Upper lobe of left lung (tissue), 6 donors: ENCODE results near the gene BDKRB1. TPM values are rescaled to one million over a fixed set of nuclear protein-coding genes. Genes with fewer than 3 reads are reported as not detected.

Experiments used
- ATAC-seq, 2 donors: fragments of 200-7000 bp; cut with Tn5 transposase; one replicate each; pipeline ENCODE4 v1.9.1; 2022; ENCODE audit warnings: mild to moderate bottlenecking in 2 of 2, moderate library complexity in 2 of 2; ENCODE audit not compliant: low FRiP score in 2 of 2
- DNase-seq, 2 donors: peaks; one replicate each; pipeline ENCODE4 v3.0.0-alpha.2; 2019 to 2020
- H3K27ac ChIP-seq, 4 donors: fragments of 200-600 bp; sonication (generic); one replicate each; pipeline ENCODE4 v1.5.1; 2016 to 2019
- H3K27me3 ChIP-seq, 4 donors: fragments of 200-600 bp; sonication (generic); one replicate each; pipeline ENCODE4 v1.5.1; 2017 to 2019
- H3K36me3 ChIP-seq, 4 donors: fragments of 200-600 bp; sonication (generic); one replicate each; pipeline ENCODE4 v1.5.1; 2016 to 2019
- H3K4me1 ChIP-seq, 4 donors: fragments of 200-600 bp; sonication (generic); one replicate each; pipeline ENCODE4 v1.5.1; 2018 to 2019
- H3K4me3 ChIP-seq, 4 donors: fragments of 200-600 bp; sonication (generic); one replicate each; pipeline ENCODE4 v1.5.1; 2017 to 2019; ENCODE audit warnings: mild to moderate bottlenecking in 2 of 4, moderate library complexity in 1 of 4
- H3K9me3 ChIP-seq, 4 donors: fragments of 200-600 bp; sonication (generic); one replicate each; pipeline ENCODE4 v1.5.1; 2018 to 2019
- CTCF ChIP-seq, 6 experiments: fragments of 450-650 bp in 4 of 6; fragments of 200-600 bp in 2 of 6; sonication (generic) in 2 of 6; IDR thresholded peaks; one replicate each; pipeline ENCODE4 v1.5.1; 2016 to 2019; ENCODE audit warnings: antibody characterized with exemption in 6 of 6
- EP300 ChIP-seq, 4 donors: sonication (generic); formaldehyde crosslinking; IDR thresholded peaks; one replicate each; pipeline ENCODE4 v1.5.1; 2017; ENCODE audit warnings: antibody characterized with exemption in 4 of 4, control low read depth in 2 of 4
- POLR2A ChIP-seq, 4 donors: fragments of 450-650 bp; IDR thresholded peaks; one replicate each; pipeline ENCODE4 v1.5.1; 2016 to 2017; ENCODE audit warnings: antibody characterized with exemption in 4 of 4, mild to moderate bottlenecking in 2 of 4
- POLR2AphosphoS5 ChIP-seq, 2 donors: sonication (generic); formaldehyde crosslinking; IDR thresholded peaks; one replicate each; pipeline ENCODE4 v1.5.1; 2017; ENCODE audit warnings: antibody characterized with exemption in 2 of 2
- WGBS, 2 donors: methylation state at CpG; one replicate each; pipeline ENCODE4 v1.1.5; 2017 to 2018; 5-methylcytosine and 5-hydroxymethylcytosine counted together
- total RNA-seq, 6 donors: library from RNA; depleted of rRNA in 4 of 6; stranded (reverse); fragments of >200 nt in 4 of 6; gene quantifications; one replicate each; pipeline versions ENCODE4 v1.1.0 to v1.2.1, GENCODE V29; 2016 to 2021
- donor health status: DM: no; HTN: no; CAD: no; lungs with moderate emphysema.
- donor health status: DM: no; HTN: yes; CAD: no; lungs with severe emphysema.

The BDKRB1 gene
- total RNA-seq, 6 donors from 2014 or later: 0.24 to 0.46 (median 0.31) TPM; not detected in 3

GRCh38 chr14:96252999-96253539 lies 2.9 kb upstream of the BDKRB1 start:
- 74 to 82% methylated on average over 9 of the region's 9 CpGs for WGBS, 2 donors
- no peaks in the 10 kb centered on the region for H3K9me3 ChIP-seq
- no peaks in the 10 kb centered on the region for H3K27me3 ChIP-seq
- no peak overlapping the region for H3K4me3 ChIP-seq
- ATAC-seq: peak; percentile 50 to 77
- no peak for TF ChIP-seq EP300 (IDR thresholded peaks at IDR 0.05)
- TF ChIP-seq POLR2A (IDR thresholded peaks at IDR 0.05): no peak
- TF ChIP-seq CTCF (IDR thresholded peaks at IDR 0.05): no peak
- TF ChIP-seq POLR2AphosphoS5 (IDR thresholded peaks at IDR 0.05): peak in 1 of 2 donors; percentile 51
- H3K4me1 ChIP-seq: no peaks in the 10 kb centered on the region
- no peak overlapping the region for H3K27ac ChIP-seq
- no peaks in the 10 kb centered on the region for H3K36me3 ChIP-seq
- DNase-seq: no peak

GRCh38 chr14:96254687-96255086 lies 1.3 kb upstream of the BDKRB1 start:
- 89 to 90% methylated on average over 11 of the region's 11 CpGs for WGBS, 2 donors
- H3K27ac ChIP-seq: no peak overlapping the region
- H3K36me3 ChIP-seq: no peaks in the 10 kb centered on the region
- ATAC-seq: no peak
- H3K9me3 ChIP-seq: no peaks in the 10 kb centered on the region
- H3K4me3 ChIP-seq: no peak overlapping the region
- TF ChIP-seq CTCF (IDR thresholded peaks at IDR 0.05) (no peak), EP300 (IDR thresholded peaks at IDR 0.05) (no peak), POLR2AphosphoS5 (IDR thresholded peaks at IDR 0.05) (no peak), POLR2A (IDR thresholded peaks at IDR 0.05) (no peak)
- no peaks in the 10 kb centered on the region for H3K4me1 ChIP-seq
- DNase-seq: no peak
- no peaks in the 10 kb centered on the region for H3K27me3 ChIP-seq

GRCh38 chr14:96256407-96256806 lies 397 bp downstream of the BDKRB1 start:
- DNase-seq: no peak
- no peaks in the 10 kb centered on the region for H3K9me3 ChIP-seq
- peaks cover 0 to 8% (median 3%) of the 10 kb centered on the region in 4 donors for H3K4me1 ChIP-seq
- no peak for TF ChIP-seq EP300 (IDR thresholded peaks at IDR 0.05)
- no peak for TF ChIP-seq POLR2A (IDR thresholded peaks at IDR 0.05)
- TF ChIP-seq POLR2AphosphoS5 (IDR thresholded peaks at IDR 0.05): no peak
- TF ChIP-seq CTCF (IDR thresholded peaks at IDR 0.05): no peak
- H3K4me3 ChIP-seq: no peak overlapping the region
- 86 to 88% methylated on average over 4 of the region's 4 CpGs for WGBS, 2 donors
- ATAC-seq: peak in 1 of 2 donors; percentile 55
- H3K27ac ChIP-seq: no peak overlapping the region
- H3K36me3 ChIP-seq: no peaks in the 10 kb centered on the region
- H3K27me3 ChIP-seq: no peaks in the 10 kb centered on the region

- 73 to 81% methylated on average over 8 of the region's 8 CpGs for WGBS, 2 donors
- DNase-seq: peak in 1 of 2 donors; percentile 41
Observed at GRCh38 chr14:96257056-96257455, 1.0 kb downstream of the BDKRB1 start.

More at GRCh38 chr14:96257056-96257455, 1.0 kb downstream of the BDKRB1 start:
- Histone ChIP-seq H3K27me3 (no peaks in the 10 kb centered on the region), H3K27ac (no peak overlapping the region), H3K4me1 (peaks cover 0 to 12% (median 3%) of the 10 kb centered on the region in 4 donors), H3K9me3 (no peaks in the 10 kb centered on the region), H3K36me3 (no peaks in the 10 kb centered on the region), H3K4me3 (no peak overlapping the region)
- TF ChIP-seq CTCF (IDR thresholded peaks at IDR 0.05): no peak
- TF ChIP-seq POLR2A (IDR thresholded peaks at IDR 0.05): no peak
- TF ChIP-seq POLR2AphosphoS5 (IDR thresholded peaks at IDR 0.05): no peak
- no peak for TF ChIP-seq EP300 (IDR thresholded peaks at IDR 0.05)
- no peak for ATAC-seq
